ENCODE data around the gene VMAC.

The VMAC gene

GRCh38 chr19:5899728-5900526 lies 4.7 kb upstream of the VMAC start:
- Histone ChIP-seq H3K4me1 (ENCODE audit: control insufficient read depth, insufficient read depth, low read length) (no peaks in the 10 kb centered on the region), H3K36me3 (ENCODE audit: control insufficient read depth, insufficient read depth, low read length) (peaks cover 24% of the 10 kb centered on the region), H3K27me3 (ENCODE audit: control insufficient read depth, insufficient read depth, low read length) (no peaks in the 10 kb centered on the region), H3K4me3 (ENCODE audit: low read depth, low read length) (no peak overlapping the region), H3K9me3 (ENCODE audit: control insufficient read depth, insufficient read depth, low read length) (no peaks in the 10 kb centered on the region), H3K9ac (ENCODE audit: low read depth, low read length) (no peak overlapping the region)

- H3K9ac ChIP-seq (ENCODE audit: low read depth, low read length): no peak overlapping the region
- H3K9me3 ChIP-seq (ENCODE audit: control insufficient read depth, insufficient read depth, low read length): no peaks in the 10 kb centered on the region
- no peaks in the 10 kb centered on the region for H3K4me1 ChIP-seq (ENCODE audit: control insufficient read depth, insufficient read depth, low read length)
- H3K36me3 ChIP-seq (ENCODE audit: control insufficient read depth, insufficient read depth, low read length): peaks cover 17% of the 10 kb centered on the region
- no peak overlapping the region for H3K4me3 ChIP-seq (ENCODE audit: low read depth, low read length)
- no peaks in the 10 kb centered on the region for H3K27me3 ChIP-seq (ENCODE audit: control insufficient read depth, insufficient read depth, low read length)
Measured at GRCh38 chr19:5900976-5901375, 3.7 kb upstream of the VMAC start.

- Histone ChIP-seq H3K9ac (ENCODE audit: low read depth, low read length) (peak overlapping the region; percentile 99), H3K4me3 (ENCODE audit: low read depth, low read length) (peak overlapping the region; percentile 98), H3K4me1 (ENCODE audit: control insufficient read depth, insufficient read depth, low read length) (no peaks in the 10 kb centered on the region), H3K27me3 (ENCODE audit: control insufficient read depth, insufficient read depth, low read length) (no peaks in the 10 kb centered on the region), H3K36me3 (ENCODE audit: control insufficient read depth, insufficient read depth, low read length) (peaks cover 7% of the 10 kb centered on the region), H3K9me3 (ENCODE audit: control insufficient read depth, insufficient read depth, low read length) (no peaks in the 10 kb centered on the region)
Measured at GRCh38 chr19:5903056-5903623, 1.5 kb upstream of the VMAC start.

- Histone ChIP-seq H3K9ac (ENCODE audit: low read depth, low read length) (peak within 1 kb of the TSS; percentile 99), H3K4me1 (ENCODE audit: control insufficient read depth, insufficient read depth, low read length) (no peaks in the 10 kb centered on the region), H3K27me3 (ENCODE audit: control insufficient read depth, insufficient read depth, low read length) (no peaks in the 10 kb centered on the region), H3K36me3 (ENCODE audit: control insufficient read depth, insufficient read depth, low read length) (peaks cover 7% of the 10 kb centered on the region), H3K9me3 (ENCODE audit: control insufficient read depth, insufficient read depth, low read length) (no peaks in the 10 kb centered on the region), H3K4me3 (ENCODE audit: low read depth, low read length) (peak within 1 kb of the TSS; percentile 98)
Measured at GRCh38 chr19:5903624-5904351, 884 bp upstream of the VMAC start, which contains the start of gene NDUFA11. Gene NDUFA11 (minus strand): TSS chr19:5903790. CDS start chr19:5903708, 82 bp downstream.

GRCh38 chr19:5905114-5905778 lies 574 bp downstream of the VMAC start:
- H3K27me3 ChIP-seq (ENCODE audit: control insufficient read depth, insufficient read depth, low read length): no peaks in the 10 kb centered on the region
- no peaks in the 10 kb centered on the region for H3K4me1 ChIP-seq (ENCODE audit: control insufficient read depth, insufficient read depth, low read length)
- H3K36me3 ChIP-seq (ENCODE audit: control insufficient read depth, insufficient read depth, low read length): peaks cover 6% of the 10 kb centered on the region
- H3K9ac ChIP-seq (ENCODE audit: low read depth, low read length): no peak overlapping the region
- H3K4me3 ChIP-seq (ENCODE audit: low read depth, low read length): peak overlapping the region; percentile 84
- no peaks in the 10 kb centered on the region for H3K9me3 ChIP-seq (ENCODE audit: control insufficient read depth, insufficient read depth, low read length)

- Histone ChIP-seq H3K27me3 (ENCODE audit: control insufficient read depth, insufficient read depth, low read length) (no peaks in the 10 kb centered on the region), H3K36me3 (ENCODE audit: control insufficient read depth, insufficient read depth, low read length) (no peaks in the 10 kb centered on the region), H3K9me3 (ENCODE audit: control insufficient read depth, insufficient read depth, low read length) (no peaks in the 10 kb centered on the region), H3K9ac (ENCODE audit: low read depth, low read length) (no peak overlapping the region), H3K4me3 (ENCODE audit: low read depth, low read length) (no peak overlapping the region), H3K4me1 (ENCODE audit: control insufficient read depth, insufficient read depth, low read length) (no peaks in the 10 kb centered on the region)
Measured at GRCh38 chr19:5907241-5907640, 2.6 kb downstream of the VMAC start.

- Histone ChIP-seq H3K27me3 (ENCODE audit: control insufficient read depth, insufficient read depth, low read length) (no peaks in the 10 kb centered on the region), H3K9ac (ENCODE audit: low read depth, low read length) (no peak overlapping the region), H3K4me3 (ENCODE audit: low read depth, low read length) (no peak overlapping the region), H3K36me3 (ENCODE audit: control insufficient read depth, insufficient read depth, low read length) (peaks cover 2% of the 10 kb centered on the region), H3K9me3 (ENCODE audit: control insufficient read depth, insufficient read depth, low read length) (no peaks in the 10 kb centered on the region), H3K4me1 (ENCODE audit: control insufficient read depth, insufficient read depth, low read length) (no peaks in the 10 kb centered on the region)
Measured at GRCh38 chr19:5908773-5909442, 4.2 kb downstream of the VMAC start.

- Histone ChIP-seq H3K4me3 (ENCODE audit: low read depth, low read length) (no peak overlapping the region), H3K9me3 (ENCODE audit: control insufficient read depth, insufficient read depth, low read length) (no peaks in the 10 kb centered on the region), H3K27me3 (ENCODE audit: control insufficient read depth, insufficient read depth, low read length) (no peaks in the 10 kb centered on the region), H3K36me3 (ENCODE audit: control insufficient read depth, insufficient read depth, low read length) (peaks cover 10% of the 10 kb centered on the region), H3K4me1 (ENCODE audit: control insufficient read depth, insufficient read depth, low read length) (no peaks in the 10 kb centered on the region), H3K9ac (ENCODE audit: low read depth, low read length) (no peak overlapping the region)
Measured at GRCh38 chr19:5910638-5910907, 5.9 kb downstream of the VMAC start.

- H3K4me1 ChIP-seq (ENCODE audit: control insufficient read depth, insufficient read depth, low read length): no peaks in the 10 kb centered on the region
- no peaks in the 10 kb centered on the region for H3K27me3 ChIP-seq (ENCODE audit: control insufficient read depth, insufficient read depth, low read length)
- H3K4me3 ChIP-seq (ENCODE audit: low read depth, low read length): no peak overlapping the region
- H3K36me3 ChIP-seq (ENCODE audit: control insufficient read depth, insufficient read depth, low read length): peaks cover 12% of the 10 kb centered on the region
- H3K9ac ChIP-seq (ENCODE audit: low read depth, low read length): no peak overlapping the region
- H3K9me3 ChIP-seq (ENCODE audit: control insufficient read depth, insufficient read depth, low read length): no peaks in the 10 kb centered on the region
Measured at GRCh38 chr19:5911366-5911765, 6.7 kb downstream of the VMAC start.

- Histone ChIP-seq H3K9me3 (ENCODE audit: control insufficient read depth, insufficient read depth, low read length) (no peaks in the 10 kb centered on the region), H3K36me3 (ENCODE audit: control insufficient read depth, insufficient read depth, low read length) (peaks cover 35% of the 10 kb centered on the region), H3K4me3 (ENCODE audit: low read depth, low read length) (no peak within 1 kb of the TSS), H3K27me3 (ENCODE audit: control insufficient read depth, insufficient read depth, low read length) (no peaks in the 10 kb centered on the region), H3K4me1 (ENCODE audit: control insufficient read depth, insufficient read depth, low read length) (no peaks in the 10 kb centered on the region), H3K9ac (ENCODE audit: low read depth, low read length) (no peak within 1 kb of the TSS)
Measured at GRCh38 chr19:5913739-5914357, 9.2 kb downstream of the VMAC start, which contains the start of gene CAPS. Gene CAPS (plus strand): TSS chr19:5914254. CDS start chr19:5914407, 153 bp downstream.

GRCh38 chr19:5914358-5914774 lies 9.7 kb downstream of the VMAC start:
- no peaks in the 10 kb centered on the region for H3K9me3 ChIP-seq (ENCODE audit: control insufficient read depth, insufficient read depth, low read length)
- H3K36me3 ChIP-seq (ENCODE audit: control insufficient read depth, insufficient read depth, low read length): peaks cover 40% of the 10 kb centered on the region
- H3K27me3 ChIP-seq (ENCODE audit: control insufficient read depth, insufficient read depth, low read length): no peaks in the 10 kb centered on the region
- no peak overlapping the region for H3K9ac ChIP-seq (ENCODE audit: low read depth, low read length)
- no peak overlapping the region for H3K4me3 ChIP-seq (ENCODE audit: low read depth, low read length)
- no peaks in the 10 kb centered on the region for H3K4me1 ChIP-seq (ENCODE audit: control insufficient read depth, insufficient read depth, low read length)

All from iPS-15b (cell line).